ENCODE measurements around the gene P2RY14. TPM values are rescaled to one million over a fixed set of nuclear protein-coding genes. Genes with fewer than 3 reads are reported as not detected.

P2RY14 gene
- total RNA-seq, 1 donor from 2014 or later = 3.9 TPM

- DNase-seq (ENCODE audit: missing footprints) (no peak), ATAC-seq (peak; percentile 26)
- intact Hi-C loops (cut with DNase I) = no loop called here
Measured at GRCh38 chr3:151169262-151169947, 108.9 kb downstream of the P2RY14 start.

GRCh38 chr3:151168269-151169094, 109.9 kb downstream of the P2RY14 start:
- peak; percentile 55 for ATAC-seq
- DNase-seq (ENCODE audit: missing footprints) = peak; percentile 88
- intact Hi-C loops (cut with DNase I) = loop anchor here (1.0 kb wide), 1 partner anchor 115 kb away; no protein-coding TSS in a partner anchor

GRCh38 chr3:151166161-151166560, 112.2 kb downstream of the P2RY14 start:
- DNase-seq (ENCODE audit: missing footprints) = no peak
- intact Hi-C loops (cut with DNase I) = no loop called here
- ATAC-seq = no peak

GRCh38 chr3:151165226-151165625, 113.1 kb downstream of the P2RY14 start:
- no peak for DNase-seq (ENCODE audit: missing footprints)
- intact Hi-C loops (cut with DNase I) = no loop called here
- ATAC-seq = no peak

Other genes with a start within 250 kb of the P2RY14 start
- gene MED12L, start 192.9 kb downstream of the P2RY14 start, total RNA-seq = 0.49 TPM
- gene GPR171, start 75.3 kb downstream of the P2RY14 start, total RNA-seq = 0.24 TPM
- gene GPR87, start 38.3 kb upstream of the P2RY14 start, total RNA-seq = not detected
- 1.0 TPM for gene P2RY13, start 51.0 kb upstream of the P2RY14 start, total RNA-seq
- gene P2RY12, start 106.2 kb upstream of the P2RY14 start, total RNA-seq = 1.4 TPM
- 3.0 TPM for gene IGSF10, start 182.5 kb upstream of the P2RY14 start, total RNA-seq

Measured in Right ventricle myocardium inferior (tissue), 1 donor.